Tibial nerve (tissue), 4 donors: ENCODE data around the gene ADI1. TPM values are rescaled to one million over a fixed set of nuclear protein-coding genes. Genes with fewer than 3 reads are reported as not detected.

Experiments
- DNase-seq, 2 donors: peaks; one replicate each; pipeline ENCODE4 v3.0.0-alpha.2; 2019; ENCODE audit warnings: low spot score in 2 of 2
- H3K27ac ChIP-seq, 4 donors: fragments of 200-600 bp; sonication (generic) in 3 of 4; one replicate each; pipeline ENCODE4 v1.5.1; 2017 to 2019; ENCODE audit warnings: mild to moderate bottlenecking in 1 of 4
- H3K27me3 ChIP-seq, 2 donors: fragments of 200-600 bp; sonication (generic) in 1 of 2; one replicate each; pipeline versions ENCODE4 v1.5.1 to v1.6.0; 2017 to 2019
- H3K36me3 ChIP-seq, 3 donors: fragments of 200-600 bp; sonication (generic); one replicate each; pipeline ENCODE4 v1.5.1; 2018 to 2019
- H3K4me1 ChIP-seq, 4 donors: fragments of 200-600 bp; sonication (generic) in 3 of 4; one replicate each; pipeline ENCODE4 v1.5.1; 2017 to 2019
- H3K4me3 ChIP-seq, 4 donors: fragments of 200-600 bp; sonication (generic) in 3 of 4; one replicate each; pipeline ENCODE4 v1.5.1; 2017 to 2019; ENCODE audit warnings: mild to moderate bottlenecking in 1 of 4, moderate library complexity in 1 of 4
- H3K9me3 ChIP-seq, 4 donors: fragments of 200-600 bp; sonication (generic) in 3 of 4; one replicate each; pipeline ENCODE4 v1.5.1; 2017 to 2019
- CTCF ChIP-seq, 5 experiments: fragments of 200-600 bp in 3 of 5; fragments of 450-650 bp in 2 of 5; sonication (generic) in 3 of 5; IDR thresholded peaks; one replicate each; pipeline ENCODE4 v1.5.1; 2016 to 2019; ENCODE audit warnings: antibody characterized with exemption in 5 of 5, mild to moderate bottlenecking in 3 of 5, moderate library complexity in 2 of 5
- EP300 ChIP-seq, 2 donors: sonication (generic); formaldehyde crosslinking; IDR thresholded peaks; one replicate each; pipeline ENCODE4 v1.6.1; 2017; ENCODE audit warnings: antibody characterized with exemption in 2 of 2, mild to moderate bottlenecking in 1 of 2
- POLR2A ChIP-seq, 2 donors: fragments of 450-650 bp; IDR thresholded peaks; one replicate each; pipeline ENCODE4 v1.6.1; 2017; ENCODE audit warnings: antibody characterized with exemption in 2 of 2, mild to moderate bottlenecking in 2 of 2, moderate library complexity in 2 of 2
- WGBS, 2 donors: methylation state at CpG; one replicate each; pipeline ENCODE4 v1.1.5; 2018; 5-methylcytosine and 5-hydroxymethylcytosine counted together
- total RNA-seq, 4 donors: library from RNA; depleted of rRNA; stranded (reverse); fragments of >200 nt; gene quantifications; one replicate each; pipeline ENCODE4 v1.1.0, GENCODE V29; 2016

The ADI1 gene
- total RNA-seq, 4 donors from 2014 or later, result 51.9 to 112 (median 106) TPM

GRCh38 chr2:3453190-3453999 is 65.9 kb downstream of the ADI1 start:
- Histone ChIP-seq H3K27me3 (no peaks in the 10 kb centered on the region), H3K9me3 (no peaks in the 10 kb centered on the region), H3K4me1 (peaks cover 0 to 33% (median 2%) of the 10 kb centered on the region in 4 donors), H3K36me3 (peaks cover 0 to 58% (median 0%) of the 10 kb centered on the region in 3 donors), H3K27ac (peak overlapping the region in 3 of 4 donors; percentile 8 to 26 (median 14)), H3K4me3 (no peak overlapping the region)
- TF ChIP-seq CTCF (IDR thresholded peaks at IDR 0.05) (no peak), EP300 (IDR thresholded peaks at IDR 0.05) (peak in 1 of 2 donors; percentile 10), POLR2A (IDR thresholded peaks at IDR 0.05) (no peak)
- 35 to 50% methylated on average over 20 of the region's 20 CpGs for WGBS, 2 donors
- DNase-seq, result no peak

- no peak for DNase-seq
- Histone ChIP-seq H3K27me3 (no peaks in the 10 kb centered on the region), H3K9me3 (no peaks in the 10 kb centered on the region), H3K27ac (peak overlapping the region in 2 of 4 donors; percentile 6 to 26), H3K4me1 (peaks cover 0 to 41% (median 2%) of the 10 kb centered on the region in 4 donors), H3K36me3 (peaks cover 0 to 50% (median 0%) of the 10 kb centered on the region in 3 donors), H3K4me3 (no peak overlapping the region)
- WGBS, 2 donors, result 85 to 86% methylated on average over 14 of the region's 17 CpGs
- TF ChIP-seq POLR2A (IDR thresholded peaks at IDR 0.05), result no peak
- TF ChIP-seq CTCF (IDR thresholded peaks at IDR 0.05), result no peak
- no peak for TF ChIP-seq EP300 (IDR thresholded peaks at IDR 0.05)
Measured at GRCh38 chr2:3451926-3452671, 67.2 kb downstream of the ADI1 start.

GRCh38 chr2:3451169-3451568 is 68.2 kb downstream of the ADI1 start:
- Histone ChIP-seq H3K27ac (no peak overlapping the region), H3K27me3 (no peaks in the 10 kb centered on the region), H3K36me3 (peaks cover 0 to 50% (median 0%) of the 10 kb centered on the region in 3 donors), H3K9me3 (no peaks in the 10 kb centered on the region), H3K4me1 (peaks cover 0 to 41% (median 2%) of the 10 kb centered on the region in 4 donors), H3K4me3 (no peak overlapping the region)
- DNase-seq, result no peak
- WGBS, 2 donors, result 90 to 92% methylated on average over 4 of the region's 4 CpGs
- TF ChIP-seq EP300 (IDR thresholded peaks at IDR 0.05), result no peak
- no peak for TF ChIP-seq CTCF (IDR thresholded peaks at IDR 0.05)
- TF ChIP-seq POLR2A (IDR thresholded peaks at IDR 0.05), result no peak

GRCh38 chr2:3450385-3451010 is 68.8 kb downstream of the ADI1 start:
- DNase-seq, result no peak
- H3K4me1 ChIP-seq, result peaks cover 0 to 41% (median 2%) of the 10 kb centered on the region in 4 donors
- 50 to 61% methylated on average over 16 of the region's 16 CpGs for WGBS, 2 donors
- H3K9me3 ChIP-seq, result no peaks in the 10 kb centered on the region
- peaks cover 0 to 57% (median 4%) of the 10 kb centered on the region in 3 donors for H3K36me3 ChIP-seq
- no peaks in the 10 kb centered on the region for H3K27me3 ChIP-seq
- no peak overlapping the region for H3K4me3 ChIP-seq
- no peak for TF ChIP-seq EP300 (IDR thresholded peaks at IDR 0.05)
- no peak for TF ChIP-seq CTCF (IDR thresholded peaks at IDR 0.05)
- TF ChIP-seq POLR2A (IDR thresholded peaks at IDR 0.05), result no peak
- peak overlapping the region in 1 of 4 donors; percentile 44 for H3K27ac ChIP-seq
